Hindlimb muscle (tissue), 1 donor: ENCODE data around the gene RPS19BP1. TPM values are rescaled to one million over a fixed set of nuclear protein-coding genes. Genes with fewer than 3 reads are reported as not detected.

Experiments used
- DNase-seq: peaks from one replicate; pipeline ENCODE4 v3.0.0-alpha.2; 2013
- polyA plus RNA-seq: library from polyadenylated mRNA; unstranded; fragments of 120-200 nt; gene quantifications from one replicate; pipeline ENCODE4 v1.2.1, GENCODE V29; 2013; ENCODE audit not compliant: insufficient read length

RPS19BP1 gene
- polyA plus RNA-seq, 1 donor, result 54.2 TPM

GRCh38 chr22:39558950-39559349, 26.4 kb upstream of the RPS19BP1 start:
- DNase-seq, result no peak

GRCh38 chr22:39558254-39558727, 25.7 kb upstream of the RPS19BP1 start:
- no peak for DNase-seq

GRCh38 chr22:39556970-39557841, 24.7 kb upstream of the RPS19BP1 start:
- no peak for DNase-seq

- DNase-seq, result no peak
Observed at GRCh38 chr22:39554151-39554550, 21.6 kb upstream of the RPS19BP1 start.

GRCh38 chr22:39553429-39553828, 20.9 kb upstream of the RPS19BP1 start:
- no peak for DNase-seq

GRCh38 chr22:39547587-39547947, 15.0 kb upstream of the RPS19BP1 start:
- DNase-seq, result no peak

- DNase-seq, result no peak
Observed at GRCh38 chr22:39546889-39547586, 14.5 kb upstream of the RPS19BP1 start.

- DNase-seq, result peak; percentile 59
Observed at GRCh38 chr22:39545386-39546365, 13.1 kb upstream of the RPS19BP1 start.

- DNase-seq, result no peak
Observed at GRCh38 chr22:39543095-39543494, 10.5 kb upstream of the RPS19BP1 start.

- DNase-seq, result no peak
Observed at GRCh38 chr22:39537975-39538374, 5.4 kb upstream of the RPS19BP1 start.

GRCh38 chr22:39536711-39537110, 4.2 kb upstream of the RPS19BP1 start:
- DNase-seq, result no peak

GRCh38 chr22:39535831-39536449, 3.4 kb upstream of the RPS19BP1 start:
- no peak for DNase-seq

GRCh38 chr22:39535357-39535725, 2.8 kb upstream of the RPS19BP1 start:
- no peak for DNase-seq

GRCh38 chr22:39534591-39535356, 2.2 kb upstream of the RPS19BP1 start:
- DNase-seq, result peak; percentile 81

GRCh38 chr22:39534092-39534506, 1.6 kb upstream of the RPS19BP1 start:
- no peak for DNase-seq

- DNase-seq, result no peak
Observed at GRCh38 chr22:39530692-39531331, 1.7 kb downstream of the RPS19BP1 start.

GRCh38 chr22:39530116-39530515, 2.4 kb downstream of the RPS19BP1 start:
- no peak for DNase-seq

GRCh38 chr22:39529487-39529851, 3.1 kb downstream of the RPS19BP1 start:
- no peak for DNase-seq

GRCh38 chr22:39528681-39529486, 3.7 kb downstream of the RPS19BP1 start:
- DNase-seq, result peak; percentile 91

GRCh38 chr22:39528080-39528661, 4.4 kb downstream of the RPS19BP1 start:
- DNase-seq, result no peak
